GM12872 (cell line): Measurements from ENCODE around the gene SEC14L5.

Experiments
- TF ChIP-seq, protein P1 (sequence below): IDR thresholded peaks from 3 replicates; pipeline ENCODE4 v1.5.1; 2011; ENCODE audit warnings: low read depth, mild to moderate bottlenecking, low read length, moderate library complexity; ENCODE audit not compliant: insufficient read depth

The SEC14L5 gene

GRCh38 chr16:4914528-4915225, 43.5 kb upstream of the SEC14L5 start:
- TF ChIP-seq, protein P1, sequence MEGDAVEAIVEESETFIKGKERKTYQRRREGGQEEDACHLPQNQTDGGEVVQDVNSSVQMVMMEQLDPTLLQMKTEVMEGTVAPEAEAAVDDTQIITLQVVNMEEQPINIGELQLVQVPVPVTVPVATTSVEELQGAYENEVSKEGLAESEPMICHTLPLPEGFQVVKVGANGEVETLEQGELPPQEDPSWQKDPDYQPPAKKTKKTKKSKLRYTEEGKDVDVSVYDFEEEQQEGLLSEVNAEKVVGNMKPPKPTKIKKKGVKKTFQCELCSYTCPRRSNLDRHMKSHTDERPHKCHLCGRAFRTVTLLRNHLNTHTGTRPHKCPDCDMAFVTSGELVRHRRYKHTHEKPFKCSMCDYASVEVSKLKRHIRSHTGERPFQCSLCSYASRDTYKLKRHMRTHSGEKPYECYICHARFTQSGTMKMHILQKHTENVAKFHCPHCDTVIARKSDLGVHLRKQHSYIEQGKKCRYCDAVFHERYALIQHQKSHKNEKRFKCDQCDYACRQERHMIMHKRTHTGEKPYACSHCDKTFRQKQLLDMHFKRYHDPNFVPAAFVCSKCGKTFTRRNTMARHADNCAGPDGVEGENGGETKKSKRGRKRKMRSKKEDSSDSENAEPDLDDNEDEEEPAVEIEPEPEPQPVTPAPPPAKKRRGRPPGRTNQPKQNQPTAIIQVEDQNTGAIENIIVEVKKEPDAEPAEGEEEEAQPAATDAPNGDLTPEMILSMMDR: no peak

DNA sequence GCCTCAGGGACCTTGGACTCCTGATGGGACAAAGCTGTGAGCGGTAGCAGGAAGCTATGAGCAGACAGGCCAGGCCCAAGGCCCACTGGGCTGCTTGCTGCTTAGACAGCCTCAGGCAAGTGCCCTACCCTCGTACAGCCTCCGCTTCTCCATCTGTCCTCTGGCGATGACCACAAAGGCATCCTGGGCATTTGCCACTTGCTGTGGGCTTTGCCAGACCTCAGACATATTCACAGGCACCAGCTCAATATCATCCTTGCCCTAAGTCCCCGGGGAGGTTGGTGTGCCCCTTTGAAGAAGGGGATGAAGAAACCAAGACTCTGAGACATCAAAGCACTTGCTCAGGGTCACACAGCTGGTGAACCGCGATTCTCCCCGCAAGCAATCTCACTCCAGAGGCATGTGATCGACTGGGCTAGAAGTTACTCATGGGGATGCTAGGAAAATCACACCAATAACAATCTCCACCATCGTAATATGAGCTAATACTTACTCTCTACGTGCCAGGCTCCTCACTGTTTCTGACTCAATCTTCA, 42.8 kb upstream of the SEC14L5 start:
- TF ChIP-seq, protein P1: no peak

GRCh38 chr16:4917117-4917516, 41.0 kb upstream of the SEC14L5 start:
- TF ChIP-seq, protein P1: no peak

DNA sequence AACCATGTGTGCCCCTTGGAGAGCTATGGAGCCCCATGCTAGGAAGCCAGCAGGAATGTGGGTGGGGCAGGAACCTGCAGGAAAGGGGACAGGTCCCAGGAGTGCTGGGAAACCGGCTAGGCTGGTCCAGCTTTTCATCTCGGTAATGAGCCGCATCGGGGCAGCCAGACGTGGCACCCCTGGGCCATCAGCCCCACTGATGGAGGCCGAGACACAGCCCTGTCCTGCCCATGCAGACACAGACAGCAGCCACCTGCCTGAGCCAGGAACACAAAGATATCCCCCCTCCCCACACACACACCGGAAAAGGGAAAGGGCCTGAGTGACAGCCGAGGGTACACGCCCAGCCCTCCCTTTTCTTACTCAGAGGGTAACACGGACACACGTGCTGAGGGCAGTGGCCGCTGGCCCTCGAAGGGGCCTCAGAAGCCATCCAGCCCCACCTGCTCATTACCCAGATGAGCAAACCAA, 39.3 kb upstream of the SEC14L5 start:
- TF ChIP-seq, protein P1: no peak

- TF ChIP-seq, protein P1: no peak
Measured at GRCh38 chr16:4920826-4921225, 37.3 kb upstream of the SEC14L5 start.

- TF ChIP-seq, protein P1: no peak
Measured at GRCh38 chr16:4922721-4923342, 35.3 kb upstream of the SEC14L5 start.

DNA sequence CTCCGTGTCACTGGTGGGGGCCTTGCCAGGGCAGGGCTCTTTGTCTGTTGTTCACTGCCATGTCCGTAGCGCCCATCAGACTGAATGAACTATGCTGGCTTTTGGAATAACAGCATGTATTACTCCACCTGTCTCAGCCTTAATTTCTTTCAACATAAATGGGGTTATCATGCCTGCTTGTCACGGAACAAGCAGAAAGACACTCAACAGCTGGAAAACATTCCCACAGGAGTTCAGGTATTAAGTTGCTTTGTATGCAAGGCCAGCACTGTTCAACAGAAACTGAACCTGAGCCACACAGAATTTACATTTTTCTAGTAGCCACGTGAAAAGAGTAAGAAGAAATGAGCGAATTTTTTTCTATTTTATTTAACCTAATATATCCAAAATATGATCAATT, 34.3 kb upstream of the SEC14L5 start:
- TF ChIP-seq, protein P1: no peak
